ENCODE results near the gene NUP37.
"Not testable (repeated sequence)": the region's sequence is repeated elsewhere in the genome, so short reads cannot be mapped to it uniquely, and the experiment has no call there.

The NUP37 gene
- 14.3 to 22.5 (median 20.0) reads per million in 4 experiments for total RNA-seq

DNA sequence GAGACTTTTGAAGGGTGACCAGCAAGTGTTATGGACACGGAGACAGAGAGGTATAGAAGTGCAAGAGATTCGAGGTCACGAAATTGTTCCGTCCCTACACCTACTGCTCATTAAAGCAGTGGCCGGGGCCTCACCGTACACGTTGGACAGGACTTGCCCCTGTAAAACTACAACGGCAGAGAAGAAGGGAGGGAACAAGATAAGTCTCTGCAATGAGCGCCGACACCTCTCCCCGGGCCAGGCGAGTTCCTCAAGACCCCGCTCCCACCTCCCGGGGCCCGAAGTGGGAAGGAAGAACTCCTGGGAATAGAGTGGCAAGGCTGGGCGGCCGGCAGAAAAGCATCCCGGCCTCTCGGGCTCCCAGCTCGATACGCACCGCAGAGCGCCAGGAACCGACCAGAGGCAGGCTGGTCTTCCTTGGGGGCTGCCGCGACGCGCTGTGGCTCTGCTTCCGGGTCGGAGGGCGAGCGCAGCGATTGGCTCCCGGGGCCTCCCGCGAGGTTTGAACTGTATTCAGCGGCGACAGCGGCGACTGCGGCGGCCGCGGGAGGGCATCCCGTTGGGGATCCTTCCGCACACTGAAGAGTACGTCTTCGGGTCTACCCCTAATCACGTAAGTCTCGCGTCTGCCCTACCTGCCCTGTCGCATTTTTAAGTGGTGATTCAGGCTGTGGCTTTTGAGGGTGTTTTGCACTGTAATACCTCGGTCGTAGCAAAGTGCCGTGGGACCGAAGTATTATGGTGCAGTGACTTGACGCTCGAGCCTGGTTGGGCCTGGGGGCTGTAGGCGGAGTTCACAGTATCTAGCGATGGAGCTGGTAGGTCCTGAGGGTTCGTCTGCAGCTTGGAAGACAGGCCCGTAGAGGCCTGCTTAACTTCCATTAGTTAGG is at the start of gene NUP37, which contains the start of gene PARPBP:
TSS of gene NUP37 (minus strand) at position 441 of the 890 bp plus-strand sequence. CDS start 1,596 bp downstream, outside the sequence.
TSS of gene PARPBP (plus strand) at position 510 of the 890 bp plus-strand sequence. CDS start 3,706 bp downstream, outside the sequence.
- DNase-seq, result peak; percentile 83

- DNase-seq, result no peak
Observed at GRCh38 chr12:102167821-102168604, 48.1 kb upstream of the NUP37 start.

DNA sequence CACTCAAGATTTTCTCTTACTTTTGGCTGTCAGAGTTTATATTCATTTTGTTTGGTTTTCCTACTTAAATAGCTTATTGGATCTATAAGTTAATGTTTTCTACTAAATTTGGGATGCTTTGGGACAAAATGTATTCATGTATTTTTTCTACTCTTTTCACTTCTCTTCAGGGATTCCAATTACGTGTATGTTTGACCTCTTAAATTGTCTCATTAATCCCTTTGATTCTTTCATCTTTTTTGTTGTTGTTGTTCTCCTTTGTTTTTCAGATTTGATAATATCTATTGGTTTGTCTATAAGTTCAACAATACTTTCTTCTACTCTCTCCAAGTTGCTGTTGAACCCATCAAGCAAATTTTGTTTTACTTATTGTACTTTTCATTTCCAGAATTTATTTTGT is 43.5 kb upstream of the NUP37 start:
- DNase-seq, result no peak

DNA sequence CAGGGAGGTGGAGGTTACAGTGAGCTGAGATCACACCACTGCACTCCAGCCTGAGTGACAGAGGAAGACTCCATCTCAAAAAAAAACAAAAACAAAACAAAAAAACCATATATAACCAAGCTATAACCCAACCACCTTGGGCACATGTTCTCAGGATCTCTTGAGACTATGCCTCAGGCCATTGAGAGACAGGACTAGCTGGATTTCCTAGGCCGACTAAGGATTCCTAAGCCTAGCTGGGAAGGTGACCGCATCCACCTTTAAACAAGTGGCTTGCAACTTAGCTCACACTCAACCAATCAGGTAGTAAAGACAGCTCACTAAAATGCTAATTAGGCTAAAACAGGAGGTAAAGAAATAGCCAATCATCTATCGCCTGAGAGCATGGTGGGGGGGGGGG is 35.3 kb upstream of the NUP37 start:
- not testable (repeated sequence) for DNase-seq

- not testable (repeated sequence) for DNase-seq
Observed at GRCh38 chr12:102147062-102147587, 27.2 kb upstream of the NUP37 start.

DNA sequence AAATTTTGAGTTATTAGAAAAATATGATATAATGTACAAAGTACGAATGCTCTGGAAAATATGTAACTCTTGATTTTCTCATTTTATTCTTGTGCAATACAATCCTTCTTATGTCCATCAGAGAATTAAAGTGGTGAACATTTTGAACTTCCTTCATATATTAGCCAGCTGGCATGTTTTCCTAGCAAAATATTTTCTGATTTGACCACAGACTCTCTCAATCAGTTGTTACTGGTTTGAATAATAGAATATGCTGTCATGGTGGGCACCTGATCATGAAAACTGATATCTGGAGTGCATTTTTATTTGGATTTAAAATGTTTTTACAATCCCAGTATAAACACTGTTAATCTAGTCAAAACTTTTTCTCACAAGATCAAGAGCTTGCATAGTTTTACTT is 24.3 kb upstream of the NUP37 start:
- no peak for DNase-seq

- DNase-seq, result not testable (repeated sequence)
Observed at GRCh38 chr12:102142866-102143373, 23.0 kb upstream of the NUP37 start.

GRCh38 chr12:102137619-102138018 is 17.7 kb upstream of the NUP37 start:
- DNase-seq, result not testable (repeated sequence)

DNA sequence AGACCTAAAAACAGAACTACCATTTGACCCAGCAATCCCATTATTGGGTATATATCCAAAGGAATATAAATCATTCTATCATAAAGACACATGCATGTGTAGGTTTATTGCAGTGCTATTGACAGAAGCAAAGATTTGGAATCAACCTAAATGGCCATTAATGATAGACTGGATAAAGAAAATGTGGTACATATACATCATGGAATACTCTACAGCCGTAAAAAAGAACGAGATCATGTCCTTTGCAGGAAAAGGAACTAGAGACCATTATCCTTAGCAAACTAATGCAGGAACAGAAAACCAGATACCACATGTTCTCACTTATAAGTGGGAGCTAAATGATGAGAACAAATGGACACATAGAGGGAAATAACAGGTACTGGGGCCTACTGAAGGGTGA is 11.5 kb upstream of the NUP37 start:
- DNase-seq, result not testable (repeated sequence)

- DNase-seq, result not testable (repeated sequence)
Observed at GRCh38 chr12:102130720-102131119, 10.8 kb upstream of the NUP37 start.

GRCh38 chr12:102121328-102121727 is 1.4 kb upstream of the NUP37 start:
- not testable (repeated sequence) for DNase-seq

- no peak for DNase-seq
Observed at GRCh38 chr12:102120886-102121285, 972 bp upstream of the NUP37 start.

DNA sequence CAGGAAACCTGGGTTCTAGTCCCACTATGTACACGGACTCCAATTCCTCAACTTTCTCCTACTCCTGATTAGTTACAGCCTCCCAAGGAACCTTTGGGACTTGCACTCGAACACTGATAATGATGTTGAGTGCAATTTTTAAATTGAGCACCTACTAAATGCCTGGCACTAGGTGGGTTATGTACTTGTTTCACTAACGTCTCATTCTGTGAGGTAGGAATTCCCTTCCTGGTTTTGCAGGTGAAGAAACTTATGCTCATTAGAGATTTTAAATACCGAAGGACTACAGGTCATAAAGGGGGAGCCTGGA is 605 bp upstream of the NUP37 start:
- DNase-seq, result no peak

GRCh38 chr12:102118874-102119273 is 1.0 kb downstream of the NUP37 start:
- no peak for DNase-seq

DNA sequence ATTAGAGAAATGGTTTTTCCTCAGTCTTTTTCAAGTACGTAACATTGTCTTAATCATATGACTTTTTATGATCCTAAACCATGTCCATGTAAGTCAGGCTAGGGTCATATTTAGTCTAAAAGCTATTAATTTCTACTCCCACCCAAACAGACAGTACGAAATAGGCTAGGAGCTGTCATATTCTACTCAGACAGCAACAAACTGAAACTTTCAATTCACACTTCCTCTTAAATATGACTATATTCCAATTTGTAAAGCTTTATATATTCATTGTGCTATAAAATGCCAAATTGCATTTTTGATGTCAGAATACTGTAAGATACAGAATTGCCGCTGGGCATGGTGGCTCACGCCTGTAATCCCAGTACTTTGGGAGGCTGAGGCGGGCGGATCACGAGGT is 3.5 kb downstream of the NUP37 start:
- no peak for DNase-seq

GRCh38 chr12:102114212-102114611 is 5.7 kb downstream of the NUP37 start:
- no peak for DNase-seq

DNA sequence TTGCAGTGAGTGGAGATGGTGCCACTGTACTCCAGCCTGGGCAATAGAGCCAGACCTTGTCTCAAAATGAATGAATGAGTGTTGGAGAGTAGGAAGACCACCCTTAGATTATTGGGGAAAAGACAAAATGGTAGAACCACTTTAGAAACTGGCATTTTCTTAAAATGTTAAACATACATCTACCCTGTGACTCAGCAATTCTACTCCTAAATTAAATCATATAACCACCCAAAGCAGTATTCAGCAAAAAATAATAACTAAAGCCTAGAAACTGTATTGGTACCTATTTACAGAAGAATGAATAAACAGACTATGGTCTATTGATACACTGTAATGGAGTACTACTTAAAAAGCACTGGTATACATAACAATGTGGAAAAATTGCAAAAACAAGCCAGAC is 9.1 kb downstream of the NUP37 start:
- no peak for DNase-seq

- DNase-seq, result no peak
Observed at GRCh38 chr12:102107970-102108369, 11.9 kb downstream of the NUP37 start.

DNA sequence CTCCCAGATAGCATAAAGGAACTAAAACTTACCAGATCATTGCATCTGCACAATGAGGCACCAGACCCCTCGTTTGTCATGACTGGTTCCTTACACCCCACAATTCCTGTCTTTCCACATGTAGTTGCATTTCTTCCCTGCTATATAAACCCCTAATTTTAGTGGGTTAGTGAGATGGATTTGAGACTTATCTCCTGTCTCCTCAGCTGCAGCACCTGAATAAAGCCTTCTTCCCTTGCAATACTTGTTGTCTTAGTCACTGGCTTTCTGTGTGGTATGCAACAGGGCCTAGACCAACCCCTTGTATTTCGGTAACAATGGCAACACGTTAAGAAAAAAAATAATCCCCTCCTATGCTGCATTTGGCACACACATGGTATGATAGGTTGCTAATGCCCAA is 13.0 kb downstream of the NUP37 start:
- DNase-seq, result no peak

DNA sequence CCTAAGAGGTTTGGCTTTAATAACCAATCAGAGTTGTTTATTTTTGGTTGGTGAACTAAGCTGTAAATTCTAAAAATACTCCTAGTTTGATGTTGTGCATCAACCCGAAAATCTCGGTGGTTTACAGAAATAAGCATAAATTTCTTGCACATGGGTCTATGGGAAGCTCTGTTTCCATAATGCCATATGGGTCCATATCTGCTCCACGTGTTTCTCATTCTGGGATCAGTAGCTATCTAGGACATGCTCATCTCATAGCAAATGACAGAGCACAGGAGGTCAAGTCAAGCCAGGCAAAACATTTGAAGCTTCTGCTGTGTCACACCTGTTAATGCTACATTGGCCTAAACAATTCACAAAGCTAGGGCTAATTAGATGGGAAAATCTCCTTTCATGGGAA is 23.1 kb downstream of the NUP37 start:
- DNase-seq, result no peak

DNA sequence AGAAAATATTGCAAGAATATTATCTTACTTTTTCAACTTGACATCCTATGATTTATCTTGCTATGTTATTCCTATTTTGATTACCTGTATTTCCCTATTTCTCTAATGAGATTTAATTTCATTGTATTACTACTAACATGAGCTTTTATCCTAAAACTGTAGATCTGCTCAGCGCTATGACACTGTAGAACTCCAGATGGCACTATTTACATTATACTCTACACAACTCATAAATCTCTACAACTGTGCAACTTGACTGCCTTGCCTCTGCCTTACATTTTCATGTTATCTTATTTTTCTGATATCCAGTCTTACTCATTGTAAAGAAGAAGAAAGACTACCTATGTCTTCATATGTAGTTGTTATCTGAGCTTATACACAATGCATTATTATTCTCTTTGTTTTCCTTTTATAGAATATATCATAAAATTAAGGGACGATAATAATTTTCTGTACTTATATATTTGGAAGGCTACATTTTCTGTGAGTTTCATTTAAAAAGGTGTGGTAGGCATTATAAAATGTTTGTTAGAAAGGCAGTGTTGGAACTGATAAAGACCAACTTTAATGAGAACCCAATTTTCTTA is 24.1 kb downstream of the NUP37 start:
- no peak for DNase-seq

- no peak for DNase-seq
Observed at GRCh38 chr12:102093319-102093718, 26.6 kb downstream of the NUP37 start.
